HG02852 (cell line): ENCODE measurements around the gene CCNY.

Experiments used
- ATAC-seq: cut with Tn5 transposase; IDR thresholded peaks from one replicate; pipeline ENCODE4 v1.9.1; 2021; ENCODE audit warnings: mild to moderate bottlenecking, moderate library complexity; ENCODE audit not compliant: unreplicated experiment

The CCNY gene

DNA sequence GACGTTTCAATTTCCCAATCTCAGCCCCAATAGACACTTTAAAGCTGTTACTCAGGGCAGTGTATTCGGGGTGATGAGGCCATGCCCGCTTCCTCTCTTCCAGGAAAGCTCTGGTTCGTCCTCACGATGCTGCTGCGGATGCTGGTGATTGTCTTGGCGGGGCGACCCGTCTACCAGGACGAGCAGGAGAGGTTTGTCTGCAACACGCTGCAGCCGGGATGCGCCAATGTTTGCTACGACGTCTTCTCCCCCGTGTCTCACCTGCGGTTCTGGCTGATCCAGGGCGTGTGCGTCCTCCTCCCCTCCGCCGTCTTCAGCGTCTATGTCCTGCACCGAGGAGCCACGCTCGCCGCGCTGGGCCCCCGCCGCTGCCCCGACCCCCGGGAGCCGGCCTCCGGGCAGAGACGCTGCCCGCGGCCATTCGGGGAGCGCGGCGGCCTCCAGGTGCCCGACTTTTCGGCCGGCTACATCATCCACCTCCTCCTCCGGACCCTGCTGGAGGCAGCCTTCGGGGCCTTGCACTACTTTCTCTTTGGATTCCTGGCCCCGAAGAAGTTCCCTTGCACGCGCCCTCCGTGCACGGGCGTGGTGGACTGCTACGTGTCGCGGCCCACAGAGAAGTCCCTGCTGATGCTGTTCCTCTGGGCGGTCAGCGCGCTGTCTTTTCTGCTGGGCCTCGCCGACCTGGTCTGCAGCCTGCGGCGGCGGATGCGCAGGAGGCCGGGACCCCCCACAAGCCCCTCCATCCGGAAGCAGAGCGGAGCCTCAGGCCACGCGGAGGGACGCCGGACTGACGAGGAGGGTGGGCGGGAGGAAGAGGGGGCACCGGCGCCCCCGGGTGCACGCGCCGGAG, 271.4 kb downstream of the CCNY start:
- no peak for ATAC-seq

DNA sequence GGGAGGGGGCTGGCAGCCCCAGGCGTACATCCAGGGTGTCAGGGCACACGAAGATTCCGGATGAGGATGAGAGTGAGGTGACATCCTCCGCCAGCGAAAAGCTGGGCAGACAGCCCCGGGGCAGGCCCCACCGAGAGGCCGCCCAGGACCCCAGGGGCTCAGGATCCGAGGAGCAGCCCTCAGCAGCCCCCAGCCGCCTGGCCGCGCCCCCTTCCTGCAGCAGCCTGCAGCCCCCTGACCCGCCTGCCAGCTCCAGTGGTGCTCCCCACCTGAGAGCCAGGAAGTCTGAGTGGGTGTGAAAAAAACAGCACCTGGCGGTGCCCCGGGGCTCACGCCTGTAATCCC, 272.0 kb downstream of the CCNY start:
- no peak for ATAC-seq

DNA sequence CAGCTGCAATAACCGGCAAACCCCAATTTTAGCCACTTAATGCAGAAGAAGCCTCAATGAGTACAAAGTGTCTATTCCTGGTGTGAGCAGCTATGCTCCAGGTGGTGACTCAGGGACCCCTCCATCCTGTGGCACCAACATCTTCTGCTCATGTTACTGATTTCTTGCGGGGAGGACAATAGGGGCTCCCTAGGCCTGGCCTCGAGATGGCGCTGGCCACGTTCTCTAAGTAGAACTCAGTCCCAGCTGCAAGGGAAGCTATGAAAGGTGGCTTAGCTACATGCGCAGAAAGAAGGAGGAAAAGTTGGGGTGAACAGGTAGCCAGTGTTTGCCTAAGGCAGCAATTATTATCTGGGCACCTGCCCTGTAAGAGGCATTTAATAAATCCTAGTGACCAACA, 275.4 kb downstream of the CCNY start:
- ATAC-seq: no peak

DNA sequence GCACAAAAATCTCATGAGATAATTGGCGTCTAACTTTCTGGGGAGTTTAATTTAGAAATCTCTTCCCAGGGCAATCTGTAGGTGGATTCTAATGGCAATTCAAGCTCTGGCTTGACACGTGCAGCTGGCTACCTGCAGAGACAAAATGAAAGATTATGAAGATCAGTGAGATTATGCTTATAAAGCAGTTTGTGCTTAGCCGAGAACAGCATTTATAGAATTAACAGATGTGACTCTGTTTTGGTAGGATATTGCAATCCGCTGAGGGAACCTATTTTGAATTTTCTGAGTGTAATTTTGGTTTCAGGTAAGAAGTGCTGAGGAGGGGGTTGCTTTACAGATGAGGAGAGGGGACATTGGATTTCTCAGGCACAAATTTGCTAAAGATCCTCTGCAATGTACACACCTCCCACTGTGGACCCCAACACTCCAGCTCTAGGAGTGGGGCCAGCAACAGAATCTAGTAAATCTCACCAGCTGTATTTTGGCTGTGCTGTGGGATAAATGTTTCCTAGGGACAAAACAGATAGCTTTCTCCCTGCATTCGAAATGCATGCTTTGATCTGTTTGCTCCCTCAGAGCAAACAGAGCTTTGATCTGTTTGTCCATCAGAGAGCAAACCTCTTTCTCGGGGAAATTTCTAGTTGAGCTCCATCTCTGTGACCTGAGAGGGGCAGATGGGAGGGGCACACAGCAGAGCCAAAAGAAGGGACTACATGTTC, 276.2 kb downstream of the CCNY start:
- no peak for ATAC-seq

DNA sequence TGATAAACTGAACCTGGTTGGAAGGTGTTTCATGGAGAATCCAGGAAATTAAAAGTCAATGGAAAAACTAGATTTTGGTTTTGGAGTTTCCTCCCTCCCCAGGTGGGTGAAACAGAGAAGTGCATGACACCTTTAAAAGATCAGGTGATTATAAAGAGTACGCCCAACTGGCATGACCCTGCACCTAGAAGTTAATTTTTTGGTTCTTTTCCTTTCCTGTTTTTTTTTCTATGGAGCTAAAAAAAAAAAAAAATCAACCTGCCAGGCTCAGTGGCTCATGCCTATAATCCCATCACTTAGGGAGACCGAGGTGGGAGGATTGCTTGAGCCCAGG, 276.8 kb downstream of the CCNY start:
- ATAC-seq: no peak

DNA sequence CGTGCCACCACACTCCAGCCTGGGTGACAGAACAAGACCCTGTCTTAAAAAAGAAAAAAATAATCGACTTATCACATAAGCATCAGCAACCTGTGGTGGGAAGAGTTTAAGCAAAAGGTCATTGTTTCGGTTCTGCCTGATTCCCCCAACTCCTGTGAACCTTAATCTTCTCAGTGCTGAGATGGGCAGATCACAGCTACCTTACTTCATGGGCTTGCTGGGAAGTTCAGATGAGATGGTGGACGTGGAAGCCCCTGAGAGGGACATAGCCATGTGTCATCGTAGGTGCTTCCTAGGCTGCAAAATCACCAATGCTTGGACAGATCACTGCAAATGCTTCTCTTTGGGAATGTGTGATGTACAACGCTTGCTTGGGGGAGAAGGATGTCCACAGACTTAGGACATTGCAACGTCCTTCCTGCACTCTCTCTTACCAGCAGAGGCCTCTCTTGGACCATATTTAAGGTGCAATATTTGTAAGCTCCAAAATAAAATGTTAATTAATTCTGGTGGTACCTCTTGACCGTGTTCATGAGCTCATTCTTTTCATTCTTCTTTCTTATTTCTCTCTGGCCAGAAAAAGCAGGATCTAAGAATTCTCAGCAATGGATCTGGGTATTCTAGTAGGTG, 277.4 kb downstream of the CCNY start:
- no peak for ATAC-seq

DNA sequence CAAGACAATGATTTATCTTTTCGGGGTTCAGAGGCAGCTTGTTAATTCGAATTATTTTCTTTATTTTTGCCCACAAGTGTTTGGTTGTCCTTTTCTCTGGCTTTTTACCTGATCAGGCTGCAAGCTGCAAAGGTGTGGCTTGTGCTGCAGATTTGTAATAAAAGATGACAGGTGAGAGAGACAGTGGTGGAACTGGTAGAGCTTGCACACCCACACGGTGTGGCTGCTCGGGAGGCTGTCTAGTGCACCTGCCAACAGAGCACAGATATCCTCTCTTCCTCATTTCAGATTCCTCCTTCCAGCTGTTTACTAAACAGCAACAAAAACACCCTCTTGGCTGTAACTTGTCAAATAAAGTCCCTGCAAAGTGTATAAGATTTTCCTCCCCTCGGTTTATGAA, 278.0 kb downstream of the CCNY start:
- no peak for ATAC-seq
